Ecto neural progenitor cell (in vitro differentiated cells): ENCODE results near the gene PCDHGB5.

Experiments
- DNase-seq: peaks from one replicate; pipeline ENCODE4 v3.0.0-alpha.2; 2018; ENCODE audit warnings: low spot score

The PCDHGB5 gene

DNA sequence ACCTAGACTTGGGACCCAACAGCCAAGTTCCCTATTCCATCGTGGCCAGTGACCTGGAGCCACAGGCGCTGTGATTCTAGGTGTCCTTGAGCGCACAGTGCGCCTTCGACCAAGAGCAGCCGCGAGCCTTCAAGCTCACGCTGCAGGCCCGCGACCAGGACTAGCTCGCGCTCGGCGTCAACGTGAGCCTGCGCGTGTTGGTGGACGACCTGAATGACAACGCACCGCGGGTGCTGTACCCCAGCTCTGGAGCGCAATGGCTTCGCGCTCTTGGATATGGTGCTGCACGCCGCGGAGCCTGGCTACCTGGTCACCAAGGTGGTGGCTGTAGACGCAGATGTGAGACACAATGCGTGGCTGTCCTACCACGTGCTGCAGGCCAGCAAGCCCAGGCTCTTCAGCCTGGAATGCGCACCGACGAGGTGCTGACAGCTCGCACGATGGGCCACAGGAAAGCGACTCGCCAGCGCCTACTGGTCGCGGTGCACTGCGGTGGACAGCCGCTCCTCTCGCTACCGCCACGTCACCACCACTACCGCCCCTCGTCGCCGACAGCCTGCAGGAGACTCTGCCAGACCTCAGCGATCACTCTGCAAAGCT lies 43.9 kb downstream of the PCDHGB5 start:
- no peak for DNase-seq
